ENCODE measurements around the gene FAM50B.

The FAM50B gene

DNA sequence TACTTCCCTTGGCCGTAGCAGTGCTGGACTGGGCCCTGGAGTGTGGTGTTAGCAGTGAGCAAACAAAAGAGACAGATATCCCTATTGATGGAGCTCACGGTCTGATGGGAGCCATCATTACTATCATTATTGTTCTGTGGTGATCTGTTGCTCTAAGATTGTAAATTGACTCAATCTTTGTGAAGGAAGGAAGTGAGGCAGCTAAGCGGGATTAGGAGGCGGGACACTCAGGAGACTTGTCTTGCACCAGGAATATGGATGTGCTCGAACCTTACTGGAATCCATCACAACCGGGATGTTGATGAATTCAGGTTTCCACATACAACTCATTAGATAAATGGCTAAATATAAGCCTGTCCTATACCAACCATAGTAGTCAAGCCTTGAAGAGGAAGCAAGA is 25.5 kb upstream of the FAM50B start:
- no peaks in the 10 kb centered on the region for H3K9me3 ChIP-seq (ENCODE audit: control insufficient read depth, insufficient read depth, low read length)
- TF ChIP-seq, protein P1, sequence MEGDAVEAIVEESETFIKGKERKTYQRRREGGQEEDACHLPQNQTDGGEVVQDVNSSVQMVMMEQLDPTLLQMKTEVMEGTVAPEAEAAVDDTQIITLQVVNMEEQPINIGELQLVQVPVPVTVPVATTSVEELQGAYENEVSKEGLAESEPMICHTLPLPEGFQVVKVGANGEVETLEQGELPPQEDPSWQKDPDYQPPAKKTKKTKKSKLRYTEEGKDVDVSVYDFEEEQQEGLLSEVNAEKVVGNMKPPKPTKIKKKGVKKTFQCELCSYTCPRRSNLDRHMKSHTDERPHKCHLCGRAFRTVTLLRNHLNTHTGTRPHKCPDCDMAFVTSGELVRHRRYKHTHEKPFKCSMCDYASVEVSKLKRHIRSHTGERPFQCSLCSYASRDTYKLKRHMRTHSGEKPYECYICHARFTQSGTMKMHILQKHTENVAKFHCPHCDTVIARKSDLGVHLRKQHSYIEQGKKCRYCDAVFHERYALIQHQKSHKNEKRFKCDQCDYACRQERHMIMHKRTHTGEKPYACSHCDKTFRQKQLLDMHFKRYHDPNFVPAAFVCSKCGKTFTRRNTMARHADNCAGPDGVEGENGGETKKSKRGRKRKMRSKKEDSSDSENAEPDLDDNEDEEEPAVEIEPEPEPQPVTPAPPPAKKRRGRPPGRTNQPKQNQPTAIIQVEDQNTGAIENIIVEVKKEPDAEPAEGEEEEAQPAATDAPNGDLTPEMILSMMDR (IDR thresholded peaks at IDR 0.05; ENCODE audit: low read depth, low read length, poor library complexity, severe bottlenecking): no peak
- no peak for TF ChIP-seq EZH2phosphoT487 (IDR thresholded peaks at IDR 0.05; ENCODE audit: borderline replicate concordance, low read length)
- peaks cover 3% of the 10 kb centered on the region; the same call in 1 of the 2 replicates for H3K27me3 ChIP-seq (ENCODE audit: control insufficient read depth, low read length)
- no peaks in the 10 kb centered on the region for H3K9me2 ChIP-seq (replicated peaks; ENCODE audit: control insufficient read depth, low read length)
- H3K4me3 ChIP-seq (ENCODE audit: low read length): no peak overlapping the region
- H3F3A ChIP-seq (ENCODE audit: control insufficient read depth, insufficient read depth): no peaks in the 10 kb centered on the region
- no peak overlapping the region for H3K27ac ChIP-seq (ENCODE audit: low read depth, low read length)
- H3K79me2 ChIP-seq (ENCODE audit: control insufficient read depth, low read length): no peaks in the 10 kb centered on the region
- no peaks in the 10 kb centered on the region for H3K4me1 ChIP-seq (ENCODE audit: control insufficient read depth, low read length)
- H3K36me3 ChIP-seq (ENCODE audit: control insufficient read depth, low read length): no peaks in the 10 kb centered on the region
- H3K4me2 ChIP-seq (ENCODE audit: low read length): no peak overlapping the region
- no peaks in the 10 kb centered on the region for H4K20me1 ChIP-seq (ENCODE audit: control insufficient read depth, insufficient read depth, low read depth, low read length)

DNA sequence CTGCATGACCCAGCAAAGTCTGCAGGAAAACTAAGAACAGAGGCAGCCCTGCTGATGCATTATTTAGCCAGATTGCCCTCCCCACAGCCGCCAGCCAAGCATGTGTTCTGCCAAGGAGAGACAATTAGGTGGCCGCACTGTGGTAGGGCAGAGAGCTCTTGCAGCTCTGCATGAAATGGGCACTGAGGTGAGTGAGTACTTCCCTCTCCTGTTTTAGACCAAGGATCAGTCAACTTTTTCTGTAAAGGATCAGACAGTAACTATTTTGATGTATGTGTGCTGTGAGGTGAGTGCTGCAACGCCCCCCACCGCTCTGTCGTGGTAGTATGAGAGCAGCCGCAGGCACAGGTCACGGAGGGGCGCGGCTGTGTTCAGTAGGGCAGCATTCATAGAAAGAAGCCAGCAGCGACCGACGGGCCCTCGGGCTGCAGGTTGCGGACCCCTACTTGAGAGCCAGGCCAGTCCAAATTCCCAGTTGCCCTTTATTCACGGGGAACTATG is 23.8 kb upstream of the FAM50B start:
- H3K36me3 ChIP-seq (ENCODE audit: control insufficient read depth, low read length): no peaks in the 10 kb centered on the region
- no peak overlapping the region for H3K4me3 ChIP-seq (ENCODE audit: low read length)
- H3K9me2 ChIP-seq (replicated peaks; ENCODE audit: control insufficient read depth, low read length): no peaks in the 10 kb centered on the region
- no peak for TF ChIP-seq EZH2phosphoT487 (IDR thresholded peaks at IDR 0.05; ENCODE audit: borderline replicate concordance, low read length)
- TF ChIP-seq, protein P1 (IDR thresholded peaks at IDR 0.05; ENCODE audit: low read depth, low read length, poor library complexity, severe bottlenecking): no peak
- H4K20me1 ChIP-seq (ENCODE audit: control insufficient read depth, insufficient read depth, low read depth, low read length): no peaks in the 10 kb centered on the region
- no peaks in the 10 kb centered on the region for H3K4me1 ChIP-seq (ENCODE audit: control insufficient read depth, low read length)
- H3K27me3 ChIP-seq (ENCODE audit: control insufficient read depth, low read length): peaks cover 3% of the 10 kb centered on the region; the same call in 1 of the 2 replicates
- no peaks in the 10 kb centered on the region for H3K79me2 ChIP-seq (ENCODE audit: control insufficient read depth, low read length)
- no peaks in the 10 kb centered on the region for H3K9me3 ChIP-seq (ENCODE audit: control insufficient read depth, insufficient read depth, low read length)
- no peak overlapping the region for H3K27ac ChIP-seq (ENCODE audit: low read depth, low read length)
- H3K4me2 ChIP-seq (ENCODE audit: low read length): no peak overlapping the region
- H3F3A ChIP-seq (ENCODE audit: control insufficient read depth, insufficient read depth): no peaks in the 10 kb centered on the region

DNA sequence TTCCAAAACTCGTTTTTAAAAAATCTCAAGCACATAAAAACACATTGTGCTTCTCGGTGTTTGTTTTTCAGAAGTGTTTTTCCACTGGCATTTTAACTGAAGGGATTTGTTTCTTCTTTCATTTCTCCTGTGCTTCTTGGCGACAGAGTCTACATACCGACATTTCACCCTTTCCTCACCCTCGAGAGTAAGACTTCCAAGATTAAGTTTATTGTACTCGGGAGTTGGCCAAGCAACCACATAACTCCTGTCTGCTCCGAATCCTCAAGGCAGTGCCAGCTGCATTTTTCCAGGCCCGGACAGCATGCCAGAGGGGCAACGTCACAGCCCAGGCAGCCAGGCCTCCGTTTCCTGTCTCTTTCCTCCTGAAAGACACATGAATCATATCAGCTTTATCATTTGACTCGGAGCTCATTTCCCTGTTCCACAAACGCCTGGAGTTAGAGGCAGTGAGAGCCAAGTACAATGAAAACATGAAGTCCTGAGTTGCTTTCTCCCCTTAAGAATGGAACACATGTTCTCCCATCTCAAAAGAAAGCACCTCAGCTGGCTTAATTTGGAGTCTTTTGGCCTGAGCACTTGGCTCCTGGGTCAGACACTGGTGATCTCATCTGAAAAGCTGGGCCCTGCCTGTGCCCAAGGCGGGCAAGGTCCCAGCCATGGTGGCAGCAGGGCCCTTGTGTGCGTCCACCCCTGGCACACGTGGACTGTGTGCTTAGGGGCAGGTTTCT is 23.2 kb upstream of the FAM50B start:
- no peak overlapping the region for H3K27ac ChIP-seq (ENCODE audit: low read depth, low read length)

More for the DNA sequence above, 23.2 kb upstream of the FAM50B start:
- H3K4me2 ChIP-seq (ENCODE audit: low read length): no peak overlapping the region
- H3K4me1 ChIP-seq (ENCODE audit: control insufficient read depth, low read length): no peaks in the 10 kb centered on the region
- H3K9me2 ChIP-seq (replicated peaks; ENCODE audit: control insufficient read depth, low read length): no peaks in the 10 kb centered on the region
- H3K4me3 ChIP-seq (ENCODE audit: low read length): no peak overlapping the region
- TF ChIP-seq, protein P1 (IDR thresholded peaks at IDR 0.05; ENCODE audit: low read depth, low read length, poor library complexity, severe bottlenecking): no peak
- no peak for TF ChIP-seq EZH2phosphoT487 (IDR thresholded peaks at IDR 0.05; ENCODE audit: borderline replicate concordance, low read length)
- H3F3A ChIP-seq (ENCODE audit: control insufficient read depth, insufficient read depth): no peaks in the 10 kb centered on the region
- no peaks in the 10 kb centered on the region for H3K36me3 ChIP-seq (ENCODE audit: control insufficient read depth, low read length)
- H3K27me3 ChIP-seq (ENCODE audit: control insufficient read depth, low read length): peaks cover 3% of the 10 kb centered on the region; the same call in 1 of the 2 replicates
- H3K79me2 ChIP-seq (ENCODE audit: control insufficient read depth, low read length): no peaks in the 10 kb centered on the region
- no peaks in the 10 kb centered on the region for H4K20me1 ChIP-seq (ENCODE audit: control insufficient read depth, insufficient read depth, low read depth, low read length)
- no peaks in the 10 kb centered on the region for H3K9me3 ChIP-seq (ENCODE audit: control insufficient read depth, insufficient read depth, low read length)
